DMS79 (cell line): Measurements from ENCODE around the gene NLE1.
"Not testable (repeated sequence)": the region's sequence is repeated elsewhere in the genome, so short reads cannot be mapped to it uniquely, and the experiment has no call there.

Source experiments
- DNase-seq: peaks from one replicate; lab custom pipeline; 2025; lab: John Stamatoyannopoulos, UW

NLE1 gene

DNA sequence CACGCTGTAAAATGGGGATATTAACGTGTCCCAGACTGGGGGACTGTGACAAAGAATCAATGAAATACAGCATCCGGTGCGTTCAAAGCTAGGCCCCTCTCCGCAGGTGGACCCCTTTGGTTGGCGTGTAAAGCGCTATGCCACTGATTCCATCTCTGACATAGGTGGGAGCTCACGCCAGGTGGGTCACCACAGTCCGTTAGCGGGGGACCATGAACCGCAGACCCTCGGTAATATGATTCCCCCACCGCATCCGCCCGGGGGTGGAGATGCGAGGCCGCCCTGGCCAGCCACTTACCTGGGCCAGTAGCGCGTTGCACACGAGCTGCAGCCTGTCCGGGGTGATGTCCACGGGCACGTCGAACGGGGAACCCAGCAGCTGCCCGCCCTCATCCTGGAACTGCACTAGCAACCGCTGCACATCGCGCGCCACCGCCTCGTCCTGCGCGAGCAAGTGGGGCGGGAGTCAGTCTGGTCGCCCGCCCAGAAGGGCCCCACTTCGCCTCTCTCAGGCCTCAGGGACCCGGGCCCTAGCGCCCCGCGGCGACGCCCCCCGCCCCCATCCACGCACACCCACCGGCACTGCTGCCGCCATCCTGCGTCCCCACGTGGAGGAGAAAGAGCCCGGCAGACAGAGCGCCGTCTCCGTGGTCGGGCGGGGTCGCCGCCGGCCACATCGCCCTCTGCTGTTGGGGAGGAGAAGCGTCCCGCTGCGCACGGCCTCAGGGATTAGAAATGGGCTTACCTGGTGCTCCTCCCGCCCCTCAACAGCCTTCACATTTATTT, at the start of gene NLE1:
NLE1 (minus strand) TSS at position 623 of the 786 bp plus-strand sequence; CDS start at position 595, 28 bp downstream.
- DNase-seq, result peak; percentile 36

DNA sequence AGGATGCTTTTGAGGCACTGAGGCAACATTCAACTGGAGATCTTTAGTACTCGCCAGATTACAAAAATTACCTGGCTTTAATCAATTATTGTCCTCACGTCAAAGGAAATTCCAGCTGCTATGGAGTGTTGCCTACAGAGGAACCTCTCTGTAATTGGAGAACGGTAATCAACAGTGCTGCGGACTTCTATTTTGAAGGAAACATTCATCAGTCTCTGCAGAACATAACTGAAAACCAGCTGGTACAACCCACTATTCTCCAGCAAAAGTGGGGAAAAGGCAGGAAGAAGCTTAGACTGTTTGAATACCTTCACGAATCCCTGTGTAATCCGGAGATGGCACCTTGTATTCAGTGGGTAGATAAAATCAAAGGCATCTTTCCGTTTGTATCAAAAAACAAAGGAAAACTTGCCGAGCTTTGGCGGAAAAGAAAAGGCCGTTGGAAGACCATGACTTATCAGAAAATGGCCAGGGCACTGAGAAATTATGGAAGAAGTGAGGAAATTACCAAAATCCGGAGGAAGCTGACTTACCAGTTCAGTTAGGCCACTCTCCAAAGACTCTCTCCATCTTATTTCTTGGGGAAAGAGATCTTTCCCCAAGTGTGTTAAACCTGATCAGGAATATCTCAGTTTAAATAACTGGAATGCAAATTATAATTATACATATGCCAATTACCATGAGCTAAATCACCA, 49.0 kb upstream of the NLE1 start:
- no peak for DNase-seq

DNA sequence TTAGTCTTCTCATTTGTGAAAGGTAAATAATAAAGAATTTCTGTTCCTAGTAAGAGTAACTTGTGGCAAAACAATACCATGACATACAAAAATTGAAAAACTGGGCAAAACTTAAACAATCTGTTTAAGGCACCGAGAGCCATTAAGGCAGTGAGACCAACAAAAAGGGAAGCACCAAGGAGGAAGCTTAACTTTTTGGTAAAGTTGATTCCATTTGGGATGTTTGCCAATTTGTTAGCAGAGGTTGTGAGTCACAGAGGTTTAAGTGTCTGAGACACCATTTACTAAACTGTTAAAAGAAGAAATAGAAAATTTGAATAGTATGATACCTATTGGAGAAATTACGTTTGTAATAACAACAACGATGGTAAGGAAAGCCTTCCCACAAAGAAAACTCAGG, 47.2 kb upstream of the NLE1 start:
- DNase-seq, result no peak

DNA sequence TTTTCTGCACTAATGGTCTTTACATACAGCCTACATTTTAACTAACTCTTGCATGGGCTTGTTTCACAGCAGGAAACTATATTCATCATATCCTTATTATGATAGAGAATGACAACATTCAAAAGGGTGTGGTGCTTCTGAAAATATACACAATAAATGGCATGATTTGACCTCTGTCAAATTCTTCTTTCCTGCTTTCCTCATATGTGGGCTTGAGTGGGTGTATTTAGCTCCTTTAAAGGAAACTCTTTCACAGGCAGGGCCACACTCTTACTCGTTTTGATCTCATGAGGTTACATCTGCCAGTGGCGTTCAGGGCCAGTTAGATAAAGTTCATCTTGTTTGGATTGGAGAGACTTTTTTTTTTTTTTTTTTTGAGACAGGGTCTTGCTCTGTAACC, 46.0 kb upstream of the NLE1 start:
- DNase-seq, result no peak

DNA sequence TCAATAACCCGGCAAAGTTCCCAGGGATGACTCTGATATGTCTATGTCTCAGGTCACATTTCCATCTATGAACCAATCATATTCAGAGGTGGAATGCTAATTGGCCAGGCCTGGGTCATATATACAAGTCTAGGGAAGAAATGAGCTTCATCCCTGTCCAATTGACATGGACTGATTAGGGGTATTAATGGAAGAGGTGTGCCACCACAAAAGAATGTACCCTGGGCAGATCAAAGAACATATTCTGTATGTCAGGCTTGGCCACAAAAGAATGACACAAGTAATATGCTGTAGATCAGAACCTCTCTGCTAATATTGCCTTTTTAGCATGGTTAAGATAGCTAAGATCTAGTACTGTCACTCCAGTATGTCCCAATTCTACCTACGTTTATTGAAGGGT, 45.4 kb upstream of the NLE1 start:
- no peak for DNase-seq

DNA sequence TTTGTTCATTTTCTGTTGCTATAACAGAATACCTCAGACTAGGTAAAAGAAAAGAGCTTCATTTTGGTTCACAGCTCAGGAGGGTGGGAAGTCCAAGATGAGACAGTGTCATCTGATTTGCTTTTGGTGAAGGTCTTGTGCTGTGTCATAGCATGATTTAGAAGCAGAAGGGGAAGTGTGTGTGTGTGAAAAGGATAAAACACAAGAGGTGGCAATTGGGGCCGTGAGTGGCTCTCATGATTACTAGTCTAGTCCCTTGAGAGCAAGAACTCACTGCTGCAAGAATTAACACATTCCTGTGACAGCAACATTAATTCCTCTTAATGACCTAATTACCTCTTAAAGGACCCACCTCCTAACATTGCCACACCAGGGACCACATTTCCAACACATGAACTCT, 43.7 kb upstream of the NLE1 start:
- no peak for DNase-seq

DNA sequence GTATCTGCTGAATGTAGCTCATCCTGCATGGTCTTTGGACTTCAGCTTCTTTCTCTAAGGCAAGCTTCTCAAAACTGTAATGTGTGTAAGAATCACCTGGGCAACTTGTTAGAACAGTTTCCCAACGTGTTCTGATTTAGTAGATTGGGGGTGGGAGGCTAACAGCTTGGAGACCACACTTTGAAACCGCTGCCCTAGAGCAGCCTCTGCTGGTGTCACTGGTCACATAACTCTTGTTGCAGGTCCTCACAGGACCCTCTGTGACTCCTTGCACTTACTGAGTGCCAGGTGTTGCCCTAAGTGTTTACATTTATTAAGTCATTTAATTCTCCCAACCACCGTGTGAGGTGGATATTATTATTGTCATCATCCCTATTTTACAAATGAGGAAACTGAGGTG, 42.2 kb upstream of the NLE1 start:
- DNase-seq, result no peak

DNA sequence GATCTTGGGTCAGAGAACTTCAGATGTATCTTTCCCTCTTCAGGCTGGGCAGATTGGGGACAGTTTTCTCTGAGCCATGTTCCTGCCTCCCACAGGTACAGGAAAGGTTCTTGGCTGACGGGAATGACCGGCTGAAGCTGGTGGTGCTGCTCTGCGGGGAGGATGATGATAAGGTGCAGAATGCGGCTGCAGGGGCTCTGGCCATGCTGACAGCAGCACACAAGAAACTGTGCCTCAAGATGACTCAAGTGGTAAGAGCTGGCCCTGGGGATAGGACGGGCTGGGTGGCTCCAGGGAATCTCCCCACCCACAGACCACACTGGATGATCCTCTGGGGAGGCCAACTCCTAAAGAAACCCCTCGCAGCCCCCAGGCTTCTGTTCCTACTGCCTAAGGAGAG, 41.2 kb upstream of the NLE1 start:
- no peak for DNase-seq

DNA sequence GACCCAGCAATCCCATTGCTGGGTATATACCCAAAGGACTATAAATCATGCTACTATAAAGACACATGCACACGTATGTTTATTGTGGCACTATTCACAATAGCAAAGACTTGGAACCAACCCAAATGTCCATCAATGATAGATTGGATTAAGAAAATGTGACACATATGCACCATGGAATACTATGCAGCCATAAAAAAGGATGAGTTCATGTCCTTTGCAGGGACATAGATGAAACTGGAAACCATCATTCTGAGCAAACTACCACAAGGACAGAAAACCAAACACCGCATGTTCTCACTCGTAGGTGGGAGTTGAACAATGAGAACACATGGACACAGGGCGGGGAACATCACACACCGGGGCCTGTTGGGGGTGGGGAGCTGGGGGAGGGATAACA, 37.3 kb upstream of the NLE1 start:
- DNase-seq, result not testable (repeated sequence)

DNA sequence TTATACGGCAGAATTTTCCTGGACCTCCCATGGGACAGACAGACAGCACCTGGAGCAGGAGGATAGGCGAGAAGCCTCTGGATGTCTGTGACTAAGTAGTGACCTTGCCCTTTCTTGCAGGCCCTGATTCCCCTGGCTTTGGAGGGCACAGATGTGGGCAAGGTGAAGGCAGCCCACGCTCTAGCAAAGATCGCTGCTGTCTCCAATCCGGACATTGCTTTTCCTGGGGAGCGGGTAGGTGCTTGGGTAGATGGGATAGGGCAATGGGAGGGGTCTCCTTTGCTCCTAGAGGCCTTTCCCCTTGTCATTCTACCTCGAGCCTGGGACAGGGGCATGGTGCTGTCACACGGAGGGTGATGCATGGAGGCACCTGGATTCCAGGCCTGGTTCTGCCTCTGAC, 34.8 kb upstream of the NLE1 start:
- DNase-seq, result no peak

DNA sequence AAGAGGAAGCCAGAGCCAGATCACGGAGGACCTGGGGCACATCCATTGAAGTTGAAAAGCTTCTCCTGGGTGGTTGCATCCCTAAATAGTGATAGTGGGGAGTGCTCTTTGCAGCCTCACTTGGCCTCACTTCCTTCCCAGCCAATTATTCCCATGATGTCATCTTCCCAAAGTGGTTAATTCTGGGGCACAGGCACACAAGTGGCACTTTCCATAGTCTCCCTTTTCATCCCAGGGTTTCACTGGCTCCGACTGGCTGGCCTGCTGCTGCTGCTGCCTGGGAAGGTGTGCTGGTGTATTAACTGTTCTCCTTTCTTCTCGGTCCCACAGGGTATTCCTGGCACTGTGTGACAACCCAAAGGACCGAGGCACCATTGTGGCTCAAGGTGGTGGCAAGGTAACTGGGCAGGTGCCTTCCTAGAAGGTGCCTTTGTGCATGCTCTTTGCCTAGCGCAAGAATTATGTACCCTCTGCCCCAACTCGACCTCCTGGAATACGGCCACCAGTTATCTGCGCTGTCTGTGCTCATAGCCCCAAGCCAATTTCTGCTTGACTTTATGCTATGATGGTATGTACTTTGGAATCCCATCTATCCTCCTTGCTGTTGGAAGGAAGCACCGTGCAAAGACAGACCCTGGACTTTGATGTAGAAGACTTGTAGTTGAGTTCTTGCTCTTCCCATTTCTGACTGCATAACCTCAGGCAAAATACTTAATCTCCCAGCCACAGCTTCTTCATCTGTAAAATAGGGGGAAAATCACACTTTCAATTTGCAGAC, 33.7 kb upstream of the NLE1 start:
- DNase-seq, result no peak

DNA sequence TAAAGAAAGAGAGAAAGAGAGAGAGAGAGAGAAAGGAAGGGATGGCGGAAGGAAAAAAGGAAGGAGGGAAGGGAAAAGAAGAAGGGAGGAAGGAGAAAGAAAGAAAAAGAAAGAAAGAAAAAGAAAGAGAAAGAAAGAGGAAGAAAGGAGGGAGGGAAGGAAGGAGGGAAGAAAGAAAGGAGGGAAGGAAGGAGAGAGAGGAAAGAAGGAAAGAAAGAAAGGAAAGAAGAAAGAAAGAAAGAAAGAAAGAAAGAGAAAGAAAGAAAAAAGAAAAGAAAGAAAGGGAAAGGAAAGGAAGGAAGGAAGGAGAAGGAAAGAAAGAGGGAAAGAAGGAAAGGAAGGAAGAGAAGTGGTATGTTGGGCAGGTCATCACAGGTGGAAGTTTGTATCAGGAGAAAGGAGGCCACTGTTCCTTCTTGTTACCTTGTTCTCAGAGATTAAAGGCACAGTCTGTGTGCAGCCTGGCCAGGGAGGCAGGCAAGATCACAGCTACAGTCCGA, 32.8 kb upstream of the NLE1 start:
- no peak for DNase-seq

DNA sequence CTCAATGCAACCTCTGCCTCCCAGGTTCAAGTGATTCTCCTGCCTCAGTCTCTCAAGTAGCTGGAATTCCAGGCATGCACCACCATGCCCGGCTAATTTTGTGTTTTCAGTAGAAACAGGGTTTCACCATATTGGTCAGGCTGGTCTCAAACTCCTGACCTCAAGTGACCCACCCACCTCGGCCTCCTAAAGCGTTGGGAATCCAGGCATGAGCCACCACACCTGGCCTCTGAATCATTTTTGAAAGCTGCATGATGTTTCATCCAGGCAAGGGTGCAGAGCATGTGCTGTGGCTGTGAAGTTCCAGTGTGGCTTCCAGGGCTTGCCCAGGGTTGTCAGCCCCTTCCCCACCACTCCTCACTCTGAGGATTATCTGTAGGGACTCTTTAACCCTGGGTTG, 30.2 kb upstream of the NLE1 start:
- not testable (repeated sequence) for DNase-seq

DNA sequence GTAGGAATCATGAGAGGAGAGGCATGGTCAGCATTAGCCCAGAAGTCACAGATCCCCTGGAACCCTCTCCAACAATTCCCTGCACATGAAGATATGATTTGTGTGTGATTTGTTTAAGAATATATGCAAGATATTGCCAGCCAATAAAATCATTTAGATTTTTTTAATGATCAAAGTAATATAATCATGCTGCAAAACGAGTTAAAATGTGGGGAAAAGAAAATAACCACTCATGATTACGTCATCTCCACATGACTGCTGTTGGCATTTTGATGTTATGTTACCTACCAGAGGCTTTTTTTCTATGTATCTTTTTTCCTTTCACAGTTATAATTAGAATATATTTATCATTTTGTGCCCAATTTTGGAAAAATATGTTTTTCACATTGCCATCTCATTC, 29.7 kb upstream of the NLE1 start:
- DNase-seq, result no peak

DNA sequence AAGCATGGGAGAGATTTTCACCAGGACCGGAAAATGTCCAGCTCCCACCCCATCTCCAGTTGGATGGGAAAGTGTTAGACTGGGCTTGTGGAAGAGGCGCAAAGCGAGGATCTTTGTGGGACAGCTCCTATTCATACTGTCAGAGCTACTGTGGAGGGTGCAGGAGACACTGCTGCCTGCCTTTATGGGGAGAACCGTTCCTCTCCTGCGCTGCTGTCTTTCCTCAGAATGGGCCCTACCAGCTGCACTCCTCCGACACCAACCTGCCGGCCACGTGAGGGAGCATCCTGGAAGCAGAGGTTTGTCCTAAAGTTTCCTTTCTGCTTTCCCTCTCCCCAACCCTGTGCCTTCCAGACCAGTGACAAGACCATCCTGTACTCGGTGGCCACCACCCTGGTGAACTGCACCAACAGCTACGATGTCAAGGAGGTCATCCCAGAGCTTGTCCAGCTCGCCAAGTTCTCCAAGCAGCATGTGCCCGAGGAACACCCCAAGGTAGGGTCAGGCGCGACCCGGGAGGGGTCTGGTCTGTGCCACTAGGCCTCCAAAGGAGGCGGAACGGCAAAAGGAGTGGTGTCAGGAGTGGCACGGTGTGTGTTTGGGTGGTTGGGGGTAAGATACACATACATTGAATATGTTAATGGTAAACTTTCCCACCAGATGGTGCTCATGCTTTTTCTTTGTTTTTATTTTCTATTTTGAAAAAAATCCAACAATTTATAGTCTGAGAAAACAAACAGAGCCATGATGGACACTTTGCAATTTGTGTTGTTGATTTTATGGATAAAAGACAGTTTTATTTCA, 29.1 kb upstream of the NLE1 start:
- no peak for DNase-seq

DNA sequence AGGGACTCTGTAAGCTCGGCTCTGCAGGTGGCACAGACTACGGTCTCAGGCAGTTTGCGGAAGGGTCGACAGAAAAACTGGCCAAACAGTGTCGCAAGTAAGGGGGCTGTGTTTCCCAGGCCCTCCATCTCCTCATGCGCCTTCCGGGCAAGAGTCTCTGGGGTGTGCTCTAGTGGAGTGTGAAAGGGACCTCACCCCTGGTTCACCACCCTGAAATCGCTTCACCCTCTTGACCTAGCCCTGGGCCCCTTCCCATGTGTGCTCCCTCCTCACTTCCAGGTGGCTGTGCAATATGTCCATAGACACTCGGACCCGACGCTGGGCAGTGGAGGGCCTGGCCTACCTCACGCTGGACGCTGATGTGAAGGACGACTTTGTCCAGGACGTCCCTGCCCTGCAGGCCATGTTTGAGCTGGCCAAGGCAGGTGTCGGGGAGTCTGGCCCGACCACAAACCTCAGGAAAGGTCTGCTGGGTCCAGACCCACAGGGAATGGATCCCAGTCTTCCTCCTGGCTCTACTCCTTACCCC, 27.8 kb upstream of the NLE1 start:
- no peak for DNase-seq

DNA sequence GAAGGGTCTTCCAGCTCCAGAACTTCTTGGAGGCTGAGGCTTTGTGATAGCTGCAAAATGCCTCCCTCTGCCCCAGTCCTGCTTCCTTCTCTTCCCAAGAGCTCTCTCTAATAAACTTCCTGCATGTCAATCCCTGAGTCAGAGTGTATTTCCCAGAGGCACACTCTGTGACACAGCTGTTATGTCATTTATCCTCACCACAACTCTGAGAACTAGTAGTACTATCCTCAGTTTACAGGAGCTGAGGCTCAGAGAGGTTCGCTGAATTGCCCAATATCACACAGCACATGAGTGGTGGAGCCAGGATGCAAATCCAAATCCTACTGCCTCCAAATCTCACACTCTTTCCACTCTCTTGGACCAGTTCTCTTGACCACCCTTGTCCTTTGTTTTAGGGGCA, 25.6 kb upstream of the NLE1 start:
- DNase-seq, result no peak

DNA sequence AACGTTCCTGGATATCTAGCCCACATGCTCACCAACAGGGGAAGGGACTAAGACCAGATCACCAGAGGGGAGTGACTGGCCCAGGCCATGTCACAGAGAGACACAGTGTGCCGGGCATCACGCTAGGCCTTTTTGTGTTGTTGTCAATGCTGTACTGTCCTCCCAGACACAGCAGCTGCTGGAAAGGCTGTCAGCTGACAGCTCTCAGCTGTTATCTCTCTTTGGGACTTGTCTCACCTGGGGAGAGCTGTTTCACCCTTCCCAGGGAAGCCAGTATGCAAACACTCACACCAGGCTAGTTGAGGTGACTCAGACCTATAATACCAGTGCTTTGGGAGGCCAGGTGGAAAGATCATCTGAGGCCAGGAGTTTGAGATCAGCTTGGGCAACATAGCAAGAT, 24.9 kb upstream of the NLE1 start:
- no peak for DNase-seq

DNA sequence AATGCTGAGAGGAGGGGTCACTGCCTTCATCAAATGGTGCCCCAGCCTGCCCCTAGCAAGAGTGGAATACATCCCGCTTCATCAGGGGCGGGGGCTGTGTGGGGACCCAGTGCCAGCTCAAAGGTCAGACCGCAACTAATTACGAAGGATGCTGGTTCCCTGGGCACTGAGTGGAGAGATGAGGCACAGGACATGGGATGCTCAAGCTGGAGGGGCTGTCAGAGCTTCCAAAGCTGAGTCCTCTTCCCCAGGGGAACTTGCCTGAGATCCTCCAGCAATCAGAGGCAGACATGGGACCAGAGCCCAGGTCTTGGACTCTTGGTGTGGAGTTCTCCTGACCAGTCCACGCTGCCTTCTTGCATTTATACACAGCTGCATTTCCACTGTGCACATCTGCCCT, 24.4 kb upstream of the NLE1 start:
- DNase-seq, result no peak

DNA sequence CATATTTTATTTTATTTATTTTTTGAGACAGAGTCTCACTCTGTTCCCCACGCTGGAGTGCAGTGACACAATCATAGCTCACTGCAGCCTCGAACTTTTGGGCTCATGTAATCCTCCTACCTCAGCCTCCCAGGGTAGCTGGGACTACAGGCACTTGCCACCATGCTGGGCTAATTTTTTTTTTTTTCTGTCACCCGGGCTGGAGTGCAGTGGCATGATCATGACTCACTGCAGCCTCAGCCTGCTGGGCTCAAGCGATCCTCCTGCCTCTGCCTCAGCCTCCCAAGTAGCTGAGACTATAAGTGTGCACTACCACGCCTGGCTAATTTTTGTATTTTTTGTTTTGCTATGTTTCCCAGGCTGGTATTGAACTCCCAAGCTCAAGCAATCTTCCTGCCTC, 22.6 kb upstream of the NLE1 start:
- no peak for DNase-seq

DNA sequence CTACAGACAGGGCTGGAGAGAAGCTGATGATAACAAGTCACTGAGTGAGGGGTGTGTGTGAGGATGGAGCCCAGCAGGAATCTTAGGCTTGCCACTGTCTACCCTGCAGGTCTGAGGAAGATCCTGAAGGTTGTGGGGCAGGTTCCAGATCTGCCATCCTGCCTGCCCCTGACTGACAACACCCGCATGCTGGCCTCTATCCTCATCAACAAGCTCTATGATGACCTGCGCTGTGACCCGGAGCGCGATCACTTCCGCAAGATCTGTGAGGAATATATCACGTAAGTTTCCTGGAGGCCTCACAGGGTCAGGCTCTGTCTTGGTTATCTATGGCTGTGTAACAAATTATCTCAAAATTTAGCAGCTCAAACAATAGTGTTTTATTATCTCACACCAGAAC, 21.8 kb upstream of the NLE1 start:
- no peak for DNase-seq

DNA sequence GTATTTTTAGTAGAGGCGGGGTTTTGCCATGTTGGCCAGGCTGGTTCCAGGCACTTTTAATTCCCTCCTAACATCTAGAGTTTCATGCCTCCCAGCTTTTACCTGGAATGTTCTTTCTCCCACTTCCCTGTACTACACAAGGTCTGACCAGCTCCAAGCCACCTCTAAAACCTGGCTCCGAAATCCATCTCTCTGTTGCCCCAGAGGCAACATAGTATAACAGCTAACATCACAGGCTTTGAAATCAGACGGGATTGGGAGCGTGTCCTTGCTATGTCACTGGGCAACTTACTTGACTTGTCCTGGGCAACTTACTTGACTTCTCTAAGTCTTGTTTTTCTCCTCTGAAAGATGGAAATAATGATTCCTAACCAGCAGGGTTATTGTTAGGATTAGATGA, 20.7 kb upstream of the NLE1 start:
- DNase-seq, result no peak
